Measurements from ENCODE around the gene KCNC2. TPM values are rescaled to one million over a fixed set of nuclear protein-coding genes. Genes with fewer than 3 reads are reported as not detected.
A peak's percentile ranks its signal among the peaks of the same experiment; 100 is the strongest.

The KCNC2 gene
- not detected for polyA plus RNA-seq (2013, experiment 1 of 2)
- not detected for polyA plus RNA-seq (2013, experiment 2 of 2)

GRCh38 chr12:75209812-75210138 lies at the start of gene KCNC2:
KCNC2 (minus strand) TSS chr12:75209839.
- no peak within 1 kb of the TSS for H4K91ac ChIP-seq (ENCODE audit: low read length)
- no peak within 1 kb of the TSS for H2BK120ac ChIP-seq (ENCODE audit: low read depth, low read length)
- H3K23ac ChIP-seq (ENCODE audit: low read length in 2 of 2): no peak within 1 kb of the TSS
- peaks cover 33 to 44% of the 10 kb centered on the region in 2 experiments for H3K27me3 ChIP-seq (ENCODE audit: control insufficient read depth in 1 of 2, insufficient read depth in 1 of 2, low read length in 2 of 2)
- no peak within 1 kb of the TSS for H3K27ac ChIP-seq (ENCODE audit: low read length, poor library complexity, severe bottlenecking)
- no peak for DNase-seq
- no peak within 1 kb of the TSS for H3K9ac ChIP-seq (ENCODE audit: low read length)
- peaks cover 8% of the 10 kb centered on the region for H3K9me3 ChIP-seq (ENCODE audit: control insufficient read depth, low read length)
- peak within 1 kb of the TSS; percentile 71 for H3K4me2 ChIP-seq (ENCODE audit: low read length, poor library complexity, severe bottlenecking)
- H4K8ac ChIP-seq (ENCODE audit: low read length): no peak within 1 kb of the TSS
- no peak within 1 kb of the TSS for H3K4ac ChIP-seq (ENCODE audit: low read depth in 1 of 2, low read length in 2 of 2)
- WGBS: 0% methylated on average over 1 of the region's 3 CpGs
- H2BK15ac ChIP-seq (ENCODE audit: low read depth, poor library complexity, severe bottlenecking): no peak within 1 kb of the TSS
- peaks cover 0 to 5% of the 10 kb centered on the region in 2 experiments for H3K36me3 ChIP-seq (ENCODE audit: control insufficient read depth in 1 of 2, insufficient read depth in 2 of 2, low read depth in 1 of 2, low read length in 2 of 2)
- no peak within 1 kb of the TSS for H3K18ac ChIP-seq (ENCODE audit: low read depth in 1 of 2, low read length in 2 of 2)
- H2AFZ ChIP-seq (ENCODE audit: low read depth, low read length): no peak within 1 kb of the TSS
- no peak within 1 kb of the TSS for H3K14ac ChIP-seq (ENCODE audit: low read length in 2 of 2)
- peaks cover 10% of the 10 kb centered on the region for H3K4me1 ChIP-seq (ENCODE audit: control insufficient read depth, insufficient read depth, low read depth, low read length)
- H3K79me1 ChIP-seq (replicated peaks; ENCODE audit: low read length, poor library complexity, severe bottlenecking): no peaks in the 10 kb centered on the region
- H3K4me3 ChIP-seq (ENCODE audit: insufficient read depth in 1 of 2, low read depth in 1 of 2, low read length in 2 of 2): peak within 1 kb of the TSS in 1 of 2 experiments; percentile 20
- H2AK5ac ChIP-seq (ENCODE audit: low read length, severe bottlenecking): no peak within 1 kb of the TSS
- no peak within 1 kb of the TSS for H2BK12ac ChIP-seq (ENCODE audit: low read length in 2 of 2)
- no peak within 1 kb of the TSS for H2BK5ac ChIP-seq (ENCODE audit: low read depth, low read length, poor library complexity, severe bottlenecking)

DNA sequence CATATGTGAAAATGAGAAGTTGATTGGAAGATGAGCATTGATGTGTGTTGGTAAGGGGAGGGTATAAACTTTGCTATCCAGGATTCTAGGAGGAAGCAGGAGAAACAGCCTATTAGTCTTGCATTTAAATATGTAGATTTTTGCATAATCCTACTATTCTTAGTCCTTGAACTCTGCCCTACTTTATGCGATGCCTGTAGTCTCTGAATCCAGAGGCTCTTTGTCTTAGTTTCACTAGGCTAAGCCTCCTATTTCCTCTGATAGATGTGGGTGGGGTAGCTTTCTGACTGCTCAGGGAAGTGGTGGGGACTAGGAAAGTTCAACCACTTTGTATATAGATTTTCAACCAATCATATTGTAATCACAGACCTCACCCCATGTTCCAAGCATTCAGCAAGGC lies 49.5 kb upstream of the KCNC2 start:
- H2AK5ac ChIP-seq (ENCODE audit: low read length, severe bottlenecking): no peak overlapping the region
- H3K4ac ChIP-seq (ENCODE audit: low read depth in 1 of 2, low read length in 2 of 2): no peak overlapping the region
- no CpG with 5 or more reads among the region's 1 CpG for WGBS
- no peaks in the 10 kb centered on the region for H3K27me3 ChIP-seq (ENCODE audit: control insufficient read depth in 1 of 2, insufficient read depth in 1 of 2, low read length in 2 of 2)
- H2AFZ ChIP-seq (ENCODE audit: low read depth, low read length): no peak overlapping the region
- H3K14ac ChIP-seq (ENCODE audit: low read length in 2 of 2): no peak overlapping the region
- H3K36me3 ChIP-seq (ENCODE audit: control insufficient read depth in 1 of 2, insufficient read depth in 2 of 2, low read depth in 1 of 2, low read length in 2 of 2): no peaks in the 10 kb centered on the region
- no peak overlapping the region for H3K4me2 ChIP-seq (ENCODE audit: low read length, poor library complexity, severe bottlenecking)
- no peak overlapping the region for H3K27ac ChIP-seq (ENCODE audit: low read length, poor library complexity, severe bottlenecking)
- H3K23ac ChIP-seq (ENCODE audit: low read length in 2 of 2): no peak overlapping the region
- no peak overlapping the region for H2BK15ac ChIP-seq (ENCODE audit: low read depth, poor library complexity, severe bottlenecking)
- no peak overlapping the region for H2BK5ac ChIP-seq (ENCODE audit: low read depth, low read length, poor library complexity, severe bottlenecking)
- no peak overlapping the region for H3K4me3 ChIP-seq (ENCODE audit: insufficient read depth in 1 of 2, low read depth in 1 of 2, low read length in 2 of 2)
- no peak overlapping the region for H4K91ac ChIP-seq (ENCODE audit: low read length)
- H2BK12ac ChIP-seq (ENCODE audit: low read length in 2 of 2): no peak overlapping the region
- no peaks in the 10 kb centered on the region for H3K79me1 ChIP-seq (replicated peaks; ENCODE audit: low read length, poor library complexity, severe bottlenecking)
- no peaks in the 10 kb centered on the region for H3K9me3 ChIP-seq (ENCODE audit: control insufficient read depth, low read length)
- H3K18ac ChIP-seq (ENCODE audit: low read depth in 1 of 2, low read length in 2 of 2): no peak overlapping the region
- no peak overlapping the region for H2BK120ac ChIP-seq (ENCODE audit: low read depth, low read length)
- H3K9ac ChIP-seq (ENCODE audit: low read length): no peak overlapping the region
- H4K8ac ChIP-seq (ENCODE audit: low read length): no peak overlapping the region
- DNase-seq: no peak
- H3K4me1 ChIP-seq (ENCODE audit: control insufficient read depth, insufficient read depth, low read depth, low read length): no peaks in the 10 kb centered on the region

GRCh38 chr12:75257510-75257909 lies 47.9 kb upstream of the KCNC2 start:
- H3K14ac ChIP-seq (ENCODE audit: low read length in 2 of 2): no peak overlapping the region
- H3K4me3 ChIP-seq (ENCODE audit: insufficient read depth in 1 of 2, low read depth in 1 of 2, low read length in 2 of 2): peak overlapping the region in 1 of 2 experiments; percentile 73
- no peak overlapping the region for H2AK5ac ChIP-seq (ENCODE audit: low read length, severe bottlenecking)
- H4K8ac ChIP-seq (ENCODE audit: low read length): no peak overlapping the region
- H2BK5ac ChIP-seq (ENCODE audit: low read depth, low read length, poor library complexity, severe bottlenecking): no peak overlapping the region
- H3K27ac ChIP-seq (ENCODE audit: low read length, poor library complexity, severe bottlenecking): no peak overlapping the region
- no peaks in the 10 kb centered on the region for H3K4me1 ChIP-seq (ENCODE audit: control insufficient read depth, insufficient read depth, low read depth, low read length)
- no peaks in the 10 kb centered on the region for H3K79me1 ChIP-seq (replicated peaks; ENCODE audit: low read length, poor library complexity, severe bottlenecking)
- H2BK120ac ChIP-seq (ENCODE audit: low read depth, low read length): no peak overlapping the region
- no peak overlapping the region for H2BK12ac ChIP-seq (ENCODE audit: low read length in 2 of 2)
- no peaks in the 10 kb centered on the region for H3K9me3 ChIP-seq (ENCODE audit: control insufficient read depth, low read length)
- DNase-seq: no peak
- 94% methylated on average over 2 of the region's 2 CpGs for WGBS
- H2BK15ac ChIP-seq (ENCODE audit: low read depth, poor library complexity, severe bottlenecking): no peak overlapping the region
- H3K9ac ChIP-seq (ENCODE audit: low read length): peak overlapping the region; percentile 31
- H3K23ac ChIP-seq (ENCODE audit: low read length in 2 of 2): no peak overlapping the region
- no peak overlapping the region for H3K18ac ChIP-seq (ENCODE audit: low read depth in 1 of 2, low read length in 2 of 2)
- H3K36me3 ChIP-seq (ENCODE audit: control insufficient read depth in 1 of 2, insufficient read depth in 2 of 2, low read depth in 1 of 2, low read length in 2 of 2): no peaks in the 10 kb centered on the region
- no peak overlapping the region for H2AFZ ChIP-seq (ENCODE audit: low read depth, low read length)
- H3K4ac ChIP-seq (ENCODE audit: low read depth in 1 of 2, low read length in 2 of 2): no peak overlapping the region
- no peaks in the 10 kb centered on the region for H3K27me3 ChIP-seq (ENCODE audit: control insufficient read depth in 1 of 2, insufficient read depth in 1 of 2, low read length in 2 of 2)
- H4K91ac ChIP-seq (ENCODE audit: low read length): no peak overlapping the region
- no peak overlapping the region for H3K4me2 ChIP-seq (ENCODE audit: low read length, poor library complexity, severe bottlenecking)

- Histone ChIP-seq H4K8ac (ENCODE audit: low read length) (no peak overlapping the region), H3K9ac (ENCODE audit: low read length) (no peak overlapping the region), H2AFZ (ENCODE audit: low read depth, low read length) (no peak overlapping the region), H2AK5ac (ENCODE audit: low read length, severe bottlenecking) (no peak overlapping the region), H2BK5ac (ENCODE audit: low read depth, low read length, poor library complexity, severe bottlenecking) (no peak overlapping the region), H2BK120ac (ENCODE audit: low read depth, low read length) (no peak overlapping the region), H4K91ac (ENCODE audit: low read length) (no peak overlapping the region), H3K27ac (ENCODE audit: low read length, poor library complexity, severe bottlenecking) (no peak overlapping the region), H3K4me1 (ENCODE audit: control insufficient read depth, insufficient read depth, low read depth, low read length) (no peaks in the 10 kb centered on the region), H2BK15ac (ENCODE audit: low read depth, poor library complexity, severe bottlenecking) (no peak overlapping the region), H3K4ac (ENCODE audit: low read depth in 1 of 2, low read length in 2 of 2) (no peak overlapping the region), H3K4me3 (ENCODE audit: insufficient read depth in 1 of 2, low read depth in 1 of 2, low read length in 2 of 2) (no peak overlapping the region), H3K4me2 (ENCODE audit: low read length, poor library complexity, severe bottlenecking) (no peak overlapping the region), H3K36me3 (ENCODE audit: control insufficient read depth in 1 of 2, insufficient read depth in 2 of 2, low read depth in 1 of 2, low read length in 2 of 2) (no peaks in the 10 kb centered on the region), H3K23ac (ENCODE audit: low read length in 2 of 2) (no peak overlapping the region), H3K9me3 (ENCODE audit: control insufficient read depth, low read length) (peaks cover 16% of the 10 kb centered on the region), H2BK12ac (ENCODE audit: low read length in 2 of 2) (no peak overlapping the region), H3K14ac (ENCODE audit: low read length in 2 of 2) (no peak overlapping the region), H3K79me1 (replicated peaks; ENCODE audit: low read length, poor library complexity, severe bottlenecking) (no peaks in the 10 kb centered on the region), H3K18ac (ENCODE audit: low read depth in 1 of 2, low read length in 2 of 2) (no peak overlapping the region), H3K27me3 (ENCODE audit: control insufficient read depth in 1 of 2, insufficient read depth in 1 of 2, low read length in 2 of 2) (no peaks in the 10 kb centered on the region)
- no peak for DNase-seq
Observed at GRCh38 chr12:75245108-75245507, 35.5 kb upstream of the KCNC2 start.

Data from mesenchymal stem cell (in vitro differentiated cells and primary cell).